OCI-LY1 (cell line): ENCODE data around the gene PTPRN2.
"Not testable (repeated sequence)": the region's sequence is repeated elsewhere in the genome, so short reads cannot be mapped to it uniquely, and the experiment has no call there.

Source experiments
- CTCF ChIP-seq: fragments of 200-600 bp; sonication (generic), shearing (Covaris generic); IDR thresholded peaks from 2 replicates; pipeline ENCODE4 v1.5.1; 2017; ENCODE audit warnings: mild to moderate bottlenecking, antibody characterized with exemption, low read length, moderate library complexity, mixed read lengths
- EZH2 ChIP-seq: fragments of 200-600 bp; sonication (generic), shearing (Covaris generic); IDR thresholded peaks from 2 replicates; pipeline ENCODE4 v1.8.0; 2017; ENCODE audit warnings: borderline replicate concordance, mixed run types, mild to moderate bottlenecking, antibody characterized with exemption, low read length, moderate library complexity, mixed read lengths

- TF ChIP-seq CTCF, EZH2: not testable (repeated sequence)
These were observed 79.3 kb downstream of the PTPRN2 start for GRCh38 chr7:158508321-158508720.
